ENCODE results near the gene P2RX4.

Gene P2RX4

GRCh38 chr12:121209624-121210572, at the start of gene P2RX4:
P2RX4 (plus strand) TSS chr12:121210129; CDS start chr12:121210165, 36 bp downstream.
- DNase-seq, result peak; percentile 93 to 98 (median 96)

GRCh38 chr12:121162384-121162783, 47.5 kb upstream of the P2RX4 start:
- DNase-seq, result no peak

GRCh38 chr12:121162985-121163384, 46.9 kb upstream of the P2RX4 start:
- no peak for DNase-seq

- DNase-seq, result peak; percentile 42 to 48 (median 48)
Measured at GRCh38 chr12:121164839-121165238, 45.1 kb upstream of the P2RX4 start.

- no peak for DNase-seq
Measured at GRCh38 chr12:121165316-121165715, 44.6 kb upstream of the P2RX4 start.

- DNase-seq, result no peak
Measured at GRCh38 chr12:121166356-121166755, 43.6 kb upstream of the P2RX4 start.

GRCh38 chr12:121167232-121167820, 42.6 kb upstream of the P2RX4 start:
- DNase-seq, result peak in 2 of 3 donors; percentile 48 to 52

GRCh38 chr12:121167951-121168350, 42.0 kb upstream of the P2RX4 start:
- peak in 1 of 3 donors; percentile 49 for DNase-seq

GRCh38 chr12:121170151-121170550, 39.8 kb upstream of the P2RX4 start:
- no peak for DNase-seq

- DNase-seq, result no peak
Measured at GRCh38 chr12:121170611-121171260, 39.2 kb upstream of the P2RX4 start.

GRCh38 chr12:121172145-121172544, 37.8 kb upstream of the P2RX4 start:
- no peak for DNase-seq

- peak; percentile 84 to 92 (median 91) for DNase-seq
Measured at GRCh38 chr12:121175383-121176119, 34.4 kb upstream of the P2RX4 start.

GRCh38 chr12:121176826-121177529, 33.0 kb upstream of the P2RX4 start:
- peak; percentile 59 to 66 (median 61) for DNase-seq

GRCh38 chr12:121181181-121181580, 28.7 kb upstream of the P2RX4 start:
- no peak for DNase-seq

- peak in 1 of 3 donors; percentile 19 for DNase-seq
Measured at GRCh38 chr12:121182222-121182893, 27.6 kb upstream of the P2RX4 start.

GRCh38 chr12:121184425-121184824, 25.5 kb upstream of the P2RX4 start:
- no peak for DNase-seq

GRCh38 chr12:121184984-121185889, 24.7 kb upstream of the P2RX4 start:
- DNase-seq, result peak; percentile 56 to 71 (median 66)

GRCh38 chr12:121186826-121187225, 23.1 kb upstream of the P2RX4 start:
- no peak for DNase-seq

- no peak for DNase-seq
Measured at GRCh38 chr12:121187501-121187900, 22.4 kb upstream of the P2RX4 start.

GRCh38 chr12:121188227-121188626, 21.7 kb upstream of the P2RX4 start:
- DNase-seq, result no peak

Data from suppressor macrophage treated with lipopolysaccharide for 1 hour (primary cell).